Endodermal cell (in vitro differentiated cells): ENCODE measurements around the gene TMEM236. TPM values are rescaled to one million over a fixed set of nuclear protein-coding genes. Genes with fewer than 3 reads are reported as not detected.

Source experiments
- DNase-seq: peaks from one replicate; pipeline ENCODE4 v3.0.0-alpha.2; 2017
- H3K27ac ChIP-seq: 2 replicates; pipeline ENCODE4 v1.5.1; 2013; ENCODE audit warnings: mild to moderate bottlenecking, low read depth, low read length, moderate library complexity
- H3K27me3 ChIP-seq: 2 replicates; pipeline ENCODE4 v1.6.1; 2013; ENCODE audit warnings: mild to moderate bottlenecking, low read length, moderate library complexity; ENCODE audit not compliant: insufficient read depth, control insufficient read depth, poor library complexity, severe bottlenecking
- H3K36me3 ChIP-seq: 2 replicates; pipeline ENCODE4 v1.7.0; 2013; ENCODE audit warnings: mild to moderate bottlenecking, low read length, moderate library complexity; ENCODE audit not compliant: control insufficient read depth, insufficient read depth
- H3K4me1 ChIP-seq: one replicate; pipeline ENCODE4 v1.7.0; 2013; ENCODE audit warnings: low read length; ENCODE audit not compliant: control insufficient read depth, insufficient read depth
- H3K4me3 ChIP-seq: 2 replicates; pipeline ENCODE4 v1.5.1; 2013; ENCODE audit warnings: mild to moderate bottlenecking, low read length, moderate library complexity
- H3K9ac ChIP-seq: 2 replicates; pipeline ENCODE4 v1.6.1; 2013; ENCODE audit warnings: mild to moderate bottlenecking, low read length, moderate library complexity; ENCODE audit not compliant: poor library complexity, severe bottlenecking; ENCODE audit errors: extremely low read depth
- H3K9me3 ChIP-seq: 2 replicates; pipeline ENCODE4 v1.6.1; 2013; ENCODE audit warnings: mild to moderate bottlenecking, low read length, moderate library complexity; ENCODE audit not compliant: control insufficient read depth
- H3K27ac Mint-ChIP-seq: 2 replicates; pipeline ENCODE4 v1.8.0; 2020; ENCODE audit warnings: mixed read lengths
- H3K27me3 Mint-ChIP-seq: 2 replicates; pipeline ENCODE4 v1.8.0; 2021; ENCODE audit warnings: mild to moderate bottlenecking, mixed read lengths; ENCODE audit not compliant: insufficient read depth
- H3K36me3 Mint-ChIP-seq: 2 replicates; pipeline ENCODE4 v1.8.0; 2020; ENCODE audit warnings: low read depth, mixed read lengths
- H3K4me1 Mint-ChIP-seq: 2 replicates; pipeline ENCODE4 v1.8.0; 2020; ENCODE audit warnings: mixed read lengths
- H3K4me3 Mint-ChIP-seq: 2 replicates; pipeline ENCODE4 v1.8.0; 2020; ENCODE audit warnings: mild to moderate bottlenecking, moderate library complexity, mixed read lengths
- H3K9me3 Mint-ChIP-seq: 2 replicates; pipeline ENCODE4 v1.8.0; 2020; ENCODE audit warnings: mild to moderate bottlenecking, mixed read lengths
- WGBS, 2 experiments: methylation state at CpG; one replicate each; pipeline versions ENCODE4 v1.1.5 to v1.1.7; 2013; ENCODE audit warnings: missing lambda C conversion rate in 2 of 2, mixed read lengths in 1 of 2; ENCODE audit not compliant: insufficient coverage in 1 of 2, insufficient read length in 1 of 2; 5-methylcytosine and 5-hydroxymethylcytosine counted together
- total RNA-seq, 2 donors: library from RNA; stranded (reverse); fragmentation: NEBNext Ultra II Directional in 1 of 2; extraction: Animal tissue kit (Norgen Biotek cat#: 25700) in 1 of 2; gene quantifications; 2 replicates in 1 of 2; 3 replicates in 1 of 2; pipeline ENCODE4 v1.2.1, GENCODE V29; 2021
- TF ChIP-seq, protein P1 (sequence below): fragments of 200-600 bp; sonication (generic); conservative IDR thresholded peaks from 2 replicates; pipeline ENCODE4 v1.5.0; 2021; ENCODE audit warnings: antibody characterized with exemption, mild to moderate bottlenecking

Gene TMEM236
- total RNA-seq, 2 donors from 2014 or later: 0.04 TPM; not detected in 1

DNA sequence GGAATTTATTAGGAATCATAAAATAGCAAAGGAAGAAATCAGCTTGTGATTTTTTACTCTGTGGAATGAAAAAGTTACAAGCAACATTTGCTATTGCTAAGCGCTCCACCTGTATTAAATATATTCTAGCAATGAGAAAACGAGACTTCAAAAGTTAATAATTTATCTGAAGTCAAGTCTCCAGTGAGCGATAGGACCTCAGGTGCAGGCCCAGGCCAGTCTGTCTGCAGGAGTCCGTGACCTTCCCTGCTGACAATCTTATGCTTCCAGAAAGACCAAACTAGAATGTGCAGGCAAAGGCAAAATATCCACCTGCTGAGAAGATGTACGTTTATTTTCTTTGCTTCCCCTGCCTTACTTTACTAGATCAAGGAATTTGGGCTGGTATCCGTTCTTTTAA lies 79.9 kb downstream of the TMEM236 start:
- no peaks in the 10 kb centered on the region for H3K36me3 Mint-ChIP-seq
- 92 to 95% methylated on average over 4 to 6 of the region's 6 CpGs for WGBS, 2 experiments
- DNase-seq: no peak
- H3K4me1 ChIP-seq: peaks cover 14% of the 10 kb centered on the region
- no peak overlapping the region for H3K4me3 ChIP-seq
- TF ChIP-seq, protein P1, sequence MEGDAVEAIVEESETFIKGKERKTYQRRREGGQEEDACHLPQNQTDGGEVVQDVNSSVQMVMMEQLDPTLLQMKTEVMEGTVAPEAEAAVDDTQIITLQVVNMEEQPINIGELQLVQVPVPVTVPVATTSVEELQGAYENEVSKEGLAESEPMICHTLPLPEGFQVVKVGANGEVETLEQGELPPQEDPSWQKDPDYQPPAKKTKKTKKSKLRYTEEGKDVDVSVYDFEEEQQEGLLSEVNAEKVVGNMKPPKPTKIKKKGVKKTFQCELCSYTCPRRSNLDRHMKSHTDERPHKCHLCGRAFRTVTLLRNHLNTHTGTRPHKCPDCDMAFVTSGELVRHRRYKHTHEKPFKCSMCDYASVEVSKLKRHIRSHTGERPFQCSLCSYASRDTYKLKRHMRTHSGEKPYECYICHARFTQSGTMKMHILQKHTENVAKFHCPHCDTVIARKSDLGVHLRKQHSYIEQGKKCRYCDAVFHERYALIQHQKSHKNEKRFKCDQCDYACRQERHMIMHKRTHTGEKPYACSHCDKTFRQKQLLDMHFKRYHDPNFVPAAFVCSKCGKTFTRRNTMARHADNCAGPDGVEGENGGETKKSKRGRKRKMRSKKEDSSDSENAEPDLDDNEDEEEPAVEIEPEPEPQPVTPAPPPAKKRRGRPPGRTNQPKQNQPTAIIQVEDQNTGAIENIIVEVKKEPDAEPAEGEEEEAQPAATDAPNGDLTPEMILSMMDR: no peak
- H3K27ac Mint-ChIP-seq: no peak overlapping the region
- H3K4me3 Mint-ChIP-seq: no peak overlapping the region
- H3K27me3 Mint-ChIP-seq: no peaks in the 10 kb centered on the region
- peaks cover 1% of the 10 kb centered on the region for H3K9me3 Mint-ChIP-seq
- no peak overlapping the region for H3K27ac ChIP-seq
- no peaks in the 10 kb centered on the region for H3K9me3 ChIP-seq
- no peaks in the 10 kb centered on the region for H3K36me3 ChIP-seq
- no peak overlapping the region for H3K9ac ChIP-seq
- H3K27me3 ChIP-seq: no peaks in the 10 kb centered on the region
- H3K4me1 Mint-ChIP-seq: peaks cover 11% of the 10 kb centered on the region

DNA sequence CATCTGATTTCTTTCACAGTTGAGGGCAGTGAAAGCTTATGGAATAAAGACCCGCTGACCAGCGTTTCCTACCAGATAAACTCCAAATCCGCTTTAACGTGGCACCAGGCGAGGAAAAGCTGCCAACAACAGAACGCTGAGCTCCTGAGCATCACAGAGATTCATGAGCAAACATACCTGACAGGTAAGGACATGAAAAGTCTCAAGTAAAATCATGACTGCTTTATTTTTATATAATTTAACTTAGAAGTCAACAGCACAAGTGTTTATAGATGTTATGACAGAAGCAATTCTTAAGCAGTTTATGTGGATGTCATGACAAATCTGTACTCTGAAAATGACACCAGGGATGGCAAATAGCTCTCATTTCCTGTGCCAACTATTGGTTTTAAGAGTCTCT lies 81.7 kb downstream of the TMEM236 start:
- WGBS, 2 experiments: 96 to 98% methylated on average over 6 of the region's 6 CpGs
- H3K9ac ChIP-seq: no peak overlapping the region
- H3K4me1 Mint-ChIP-seq: peaks cover 23% of the 10 kb centered on the region
- H3K9me3 ChIP-seq: no peaks in the 10 kb centered on the region
- no peak for DNase-seq
- no peaks in the 10 kb centered on the region for H3K36me3 Mint-ChIP-seq
- H3K27me3 Mint-ChIP-seq: no peaks in the 10 kb centered on the region
- H3K27me3 ChIP-seq: no peaks in the 10 kb centered on the region
- no peaks in the 10 kb centered on the region for H3K36me3 ChIP-seq
- TF ChIP-seq, protein P1: no peak
- peaks cover 1% of the 10 kb centered on the region for H3K9me3 Mint-ChIP-seq
- no peak overlapping the region for H3K4me3 ChIP-seq
- H3K27ac ChIP-seq: no peak overlapping the region
- no peak overlapping the region for H3K4me3 Mint-ChIP-seq
- no peak overlapping the region for H3K27ac Mint-ChIP-seq
- peaks cover 17% of the 10 kb centered on the region for H3K4me1 ChIP-seq

DNA sequence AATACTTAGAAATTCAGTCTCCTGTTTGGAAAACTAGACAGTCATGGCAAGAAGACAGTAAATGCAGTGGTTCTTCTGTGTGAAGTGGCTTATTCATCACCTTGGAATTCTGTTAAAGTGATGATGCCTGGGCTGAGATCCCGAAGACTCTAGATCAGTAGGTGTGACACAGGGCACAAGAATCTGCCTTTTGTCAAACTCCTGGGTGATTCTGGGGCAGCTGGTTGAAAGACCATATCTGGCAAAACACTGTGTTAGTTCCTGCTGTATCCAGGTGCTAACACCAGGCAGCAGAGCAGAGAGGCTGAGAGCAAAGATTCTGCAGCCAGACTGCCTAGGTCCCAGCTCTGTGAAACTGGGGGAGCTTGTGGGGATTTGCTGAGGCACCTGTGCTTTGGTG lies 83.7 kb downstream of the TMEM236 start:
- 0 to 59% methylated on average over 1 of the region's 1 CpG for WGBS, 2 experiments
- Histone ChIP-seq H3K36me3 (no peaks in the 10 kb centered on the region), H3K27ac (no peak overlapping the region), H3K9me3 (no peaks in the 10 kb centered on the region), H3K4me3 (no peak overlapping the region), H3K4me1 (peaks cover 20% of the 10 kb centered on the region), H3K27me3 (no peaks in the 10 kb centered on the region), H3K9ac (peak overlapping the region; percentile 27)
- no peak overlapping the region for H3K4me3 Mint-ChIP-seq
- TF ChIP-seq, protein P1: peak; percentile 24
- peaks cover 23% of the 10 kb centered on the region for H3K4me1 Mint-ChIP-seq
- no peaks in the 10 kb centered on the region for H3K27me3 Mint-ChIP-seq
- peak overlapping the region; percentile 45 for H3K27ac Mint-ChIP-seq
- DNase-seq: peak; percentile 73
- peaks cover 1% of the 10 kb centered on the region for H3K9me3 Mint-ChIP-seq
- no peaks in the 10 kb centered on the region for H3K36me3 Mint-ChIP-seq
